HG03097 (cell line): ENCODE measurements around the gene AKT1S1.
"Not testable (repeated sequence)": the region's sequence is repeated elsewhere in the genome, so short reads cannot be mapped to it uniquely, and the experiment has no call there.

ENCODE experiments used
- ATAC-seq: cut with Tn5 transposase; IDR thresholded peaks from one replicate; pipeline ENCODE4 v1.9.1; 2021; ENCODE audit not compliant: unreplicated experiment, low FRiP score

AKT1S1 gene

DNA sequence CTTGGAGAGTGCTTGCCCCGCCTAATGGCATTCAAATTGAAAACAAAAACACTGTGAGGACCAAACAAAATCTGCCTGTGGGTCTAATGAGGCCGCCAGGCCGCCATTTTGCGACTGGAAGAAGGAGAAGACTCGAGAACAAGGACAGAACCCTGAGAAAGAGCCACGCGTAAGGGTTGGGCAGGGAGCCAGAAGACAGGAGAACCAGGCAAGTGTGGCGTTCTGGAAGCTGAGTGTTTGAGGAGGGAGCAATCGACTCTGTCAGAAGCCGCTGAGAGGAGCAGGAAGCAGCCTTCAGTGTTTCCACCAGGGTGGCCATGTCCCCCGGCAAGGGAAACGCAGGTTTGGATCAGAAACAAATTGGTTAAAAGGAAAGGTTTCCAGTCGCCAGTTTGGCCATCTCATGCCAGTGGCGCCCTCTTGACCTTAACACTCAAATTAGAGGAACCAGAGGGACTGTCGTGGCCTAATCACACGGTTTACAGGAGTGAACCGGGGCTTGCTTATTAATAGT is 36.4 kb downstream of the AKT1S1 start:
- ATAC-seq = no peak

DNA sequence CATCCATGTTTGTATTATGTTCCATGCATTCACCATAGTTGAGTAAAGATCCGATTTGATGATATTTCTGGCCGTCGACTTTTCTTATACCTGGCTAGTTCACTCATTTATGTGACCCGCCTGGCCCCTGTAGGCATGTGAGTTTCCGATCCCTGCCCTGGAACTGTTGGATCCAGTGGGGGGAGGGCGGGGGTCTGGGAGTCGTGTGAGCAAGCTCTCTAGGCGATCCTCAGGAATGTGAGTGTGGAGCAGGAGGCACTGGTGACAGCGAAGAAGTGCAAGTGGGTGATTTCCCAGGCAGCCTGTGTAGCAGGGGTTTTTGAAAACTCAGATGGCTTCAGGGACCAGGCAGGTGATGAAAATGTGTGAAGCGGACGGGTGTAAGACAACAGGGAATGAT is 36.8 kb downstream of the AKT1S1 start:
- no peak for ATAC-seq

GRCh38 chr19:49839713-49840112 is 37.4 kb downstream of the AKT1S1 start:
- no peak for ATAC-seq

DNA sequence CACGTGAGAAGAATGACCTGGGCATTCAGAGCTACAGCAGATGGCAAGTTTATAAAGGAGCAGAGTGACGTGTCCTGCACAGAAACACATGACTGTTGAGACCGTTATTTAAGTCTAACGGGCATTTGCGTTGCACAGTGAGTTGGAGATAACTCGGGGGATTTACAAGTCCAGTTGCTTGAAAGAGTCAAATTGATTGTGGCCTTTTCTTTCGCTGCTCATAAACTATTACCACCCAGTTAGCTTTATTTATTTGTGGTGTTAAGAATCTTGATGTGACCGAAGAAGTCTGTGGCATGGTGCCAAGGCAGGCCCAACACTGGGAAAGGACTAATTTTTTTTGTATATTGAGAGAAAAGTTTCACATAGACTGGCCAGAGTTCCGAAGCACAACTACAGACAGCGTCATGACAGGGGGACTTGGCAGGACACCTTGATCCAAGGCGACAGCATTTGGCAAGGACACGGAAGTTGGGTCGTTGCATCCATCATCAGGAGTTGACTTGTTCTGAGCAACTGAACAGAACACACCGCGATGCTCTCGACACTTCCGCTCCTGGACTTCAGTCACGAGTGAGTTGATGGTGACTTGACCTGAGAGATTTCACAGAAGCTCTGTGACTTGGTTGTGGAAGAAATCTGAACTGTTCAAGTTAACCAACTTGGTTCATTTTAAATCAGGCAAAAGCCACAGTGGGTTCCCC is 38.1 kb downstream of the AKT1S1 start:
- ATAC-seq = no peak

GRCh38 chr19:49837425-49837824 is 39.7 kb downstream of the AKT1S1 start:
- no peak for ATAC-seq

- ATAC-seq = no peak
These were observed 40.2 kb downstream of the AKT1S1 start for GRCh38 chr19:49837009-49837310.

DNA sequence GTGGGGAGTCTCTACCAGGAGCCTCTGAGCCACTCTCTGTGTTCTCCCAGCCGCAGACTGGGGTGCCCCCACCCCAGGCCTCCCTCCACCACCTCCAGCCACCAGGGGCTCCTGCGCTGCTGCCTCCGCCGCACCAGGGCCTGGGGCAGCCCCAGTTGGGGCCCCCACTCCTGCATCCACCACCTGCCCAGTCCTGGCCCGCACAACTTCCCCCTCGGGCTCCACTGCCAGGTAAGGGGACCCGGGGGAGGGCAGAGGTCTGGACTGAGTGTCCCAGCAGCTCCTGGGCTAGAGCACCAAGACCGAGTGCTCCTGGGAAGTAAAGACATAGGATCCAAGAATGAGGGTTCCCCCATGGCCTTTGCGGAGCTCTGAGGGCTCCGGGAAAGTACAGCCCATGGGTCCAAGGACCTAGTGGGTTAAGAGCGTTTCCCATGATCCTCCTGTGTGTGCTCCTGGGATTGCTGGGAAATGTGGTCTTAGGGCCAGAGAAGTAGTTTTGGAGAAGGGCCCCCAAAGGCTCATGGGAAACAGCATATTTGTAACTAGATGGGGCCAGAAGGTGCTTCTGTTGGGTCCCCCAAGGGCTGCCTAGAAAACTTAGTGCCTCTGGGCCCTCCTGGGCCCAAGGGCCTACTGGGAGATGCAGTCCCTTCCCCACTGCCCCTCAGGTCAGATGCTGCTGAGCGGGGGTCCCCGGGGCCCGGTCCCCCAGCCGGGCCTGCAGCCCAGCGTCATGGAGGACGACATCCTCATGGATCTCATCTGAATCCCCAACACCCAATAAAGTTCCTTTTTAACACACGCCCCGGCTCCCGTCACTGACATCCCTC is 40.8 kb downstream of the AKT1S1 start:
- ATAC-seq = no peak

- no peak for ATAC-seq
These were observed 41.6 kb downstream of the AKT1S1 start for GRCh38 chr19:49835562-49835961.

GRCh38 chr19:49833599-49833998 is 43.6 kb downstream of the AKT1S1 start:
- ATAC-seq = no peak

DNA sequence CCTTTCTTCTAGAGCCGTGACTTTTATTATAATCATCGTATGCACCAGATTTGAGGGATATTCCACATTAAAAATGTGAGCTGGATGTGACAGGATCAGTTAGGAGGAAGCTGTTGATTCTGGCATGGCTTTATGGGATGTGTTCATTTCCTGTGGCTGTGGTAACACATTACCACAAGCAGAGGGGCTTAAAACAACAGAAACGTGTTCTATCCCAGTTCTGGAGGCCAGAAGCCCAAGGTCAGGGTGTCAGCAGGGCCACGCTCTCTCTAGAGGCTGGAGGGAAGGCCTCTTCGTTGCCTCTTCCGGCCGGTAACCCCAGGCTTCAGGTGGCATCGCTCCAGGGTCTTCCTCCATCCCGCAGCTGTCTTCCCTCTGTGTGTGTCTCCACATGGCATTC is 44.6 kb downstream of the AKT1S1 start:
- ATAC-seq = no peak

- no peak for ATAC-seq
These were observed 45.6 kb downstream of the AKT1S1 start for GRCh38 chr19:49831592-49831991.

DNA sequence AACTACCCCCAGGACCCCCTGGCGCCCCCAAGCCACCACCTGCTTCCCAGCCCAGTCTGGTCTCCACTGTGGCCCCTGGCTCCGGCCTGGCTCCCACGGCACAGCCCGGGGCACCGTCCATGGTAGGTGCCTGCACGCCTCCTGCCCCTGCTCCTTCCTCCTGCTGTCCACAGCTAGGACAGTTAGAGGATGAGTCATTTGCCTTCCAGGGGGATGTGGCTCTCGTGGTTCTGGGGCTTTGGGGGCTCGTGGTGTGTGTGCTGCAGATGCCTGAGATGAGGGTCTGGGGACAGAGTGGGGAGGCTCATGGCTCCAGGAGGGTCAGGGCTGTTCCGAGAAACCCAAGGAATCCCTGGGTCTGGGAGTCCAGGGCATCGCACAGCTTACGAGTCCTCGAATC is 46.4 kb downstream of the AKT1S1 start:
- no peak for ATAC-seq

GRCh38 chr19:49829721-49830120 is 47.4 kb downstream of the AKT1S1 start:
- no peak for ATAC-seq

DNA sequence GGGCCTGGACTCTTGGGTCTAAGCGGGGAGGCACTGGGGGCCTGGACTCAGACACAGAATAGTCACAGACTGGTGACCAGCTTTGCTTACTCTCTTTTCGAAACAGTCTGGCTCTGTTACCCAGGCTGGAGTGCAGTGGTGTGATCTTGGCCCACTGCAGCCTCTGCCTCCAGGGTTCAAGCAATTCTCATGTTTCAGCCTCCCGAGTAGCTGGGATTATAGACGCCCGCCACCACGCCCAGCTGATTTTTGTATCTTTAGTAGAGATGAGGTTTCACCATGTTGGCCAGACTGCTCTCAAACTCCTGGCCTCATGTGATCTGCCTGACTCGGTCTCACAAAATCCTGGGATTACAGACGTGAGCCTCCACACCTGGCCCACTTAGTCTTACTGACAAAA is 48.0 kb downstream of the AKT1S1 start:
- ATAC-seq = no peak

GRCh38 chr19:49827034-49827433 is 50.1 kb downstream of the AKT1S1 start:
- ATAC-seq = no peak

- no peak for ATAC-seq
These were observed 52.5 kb downstream of the AKT1S1 start for GRCh38 chr19:49824662-49825061.

- ATAC-seq = no peak
These were observed 53.7 kb downstream of the AKT1S1 start for GRCh38 chr19:49823472-49823871.

- no peak for ATAC-seq
These were observed 57.0 kb downstream of the AKT1S1 start for GRCh38 chr19:49820125-49820524.

DNA sequence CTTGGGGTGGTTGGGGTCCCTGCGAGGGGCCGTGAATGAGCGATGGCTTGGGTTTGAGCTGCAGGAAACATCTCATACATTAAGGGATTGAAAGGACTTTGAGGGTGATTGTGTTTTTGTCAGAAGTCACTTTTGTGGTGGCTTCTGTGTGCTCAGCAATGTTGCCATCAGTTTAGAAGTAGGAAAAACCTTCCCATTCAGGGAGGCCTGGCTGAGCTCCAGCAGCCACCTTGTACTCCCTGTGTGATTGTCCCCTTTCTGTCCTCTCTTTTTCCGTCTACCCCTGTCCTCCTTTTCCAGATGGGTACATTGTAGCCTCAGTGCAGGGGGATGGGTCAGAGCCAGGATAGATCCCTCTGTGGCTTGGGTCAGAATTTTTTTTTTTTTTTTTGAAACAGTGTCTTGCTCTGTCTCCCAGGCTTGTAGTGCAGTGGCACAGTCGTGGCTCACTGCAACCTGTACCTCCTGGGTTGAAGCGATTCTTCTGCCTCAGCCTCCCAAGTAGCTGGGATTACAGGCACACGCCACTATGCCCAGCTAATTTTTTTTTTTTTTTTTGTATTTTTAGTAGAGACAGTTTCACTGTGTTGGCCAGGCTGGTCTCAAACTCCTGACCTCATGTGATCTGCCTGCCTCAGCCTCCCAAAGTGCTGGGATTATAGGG is 57.6 kb downstream of the AKT1S1 start:
- not testable (repeated sequence) for ATAC-seq
